Measurements from ENCODE around the gene LRRC71. TPM values are rescaled to one million over a fixed set of nuclear protein-coding genes. Genes with fewer than 3 reads are reported as not detected.

LRRC71 gene
- 0.32 TPM in 1 of 2 replicates, not detected in the other for total RNA-seq

DNA sequence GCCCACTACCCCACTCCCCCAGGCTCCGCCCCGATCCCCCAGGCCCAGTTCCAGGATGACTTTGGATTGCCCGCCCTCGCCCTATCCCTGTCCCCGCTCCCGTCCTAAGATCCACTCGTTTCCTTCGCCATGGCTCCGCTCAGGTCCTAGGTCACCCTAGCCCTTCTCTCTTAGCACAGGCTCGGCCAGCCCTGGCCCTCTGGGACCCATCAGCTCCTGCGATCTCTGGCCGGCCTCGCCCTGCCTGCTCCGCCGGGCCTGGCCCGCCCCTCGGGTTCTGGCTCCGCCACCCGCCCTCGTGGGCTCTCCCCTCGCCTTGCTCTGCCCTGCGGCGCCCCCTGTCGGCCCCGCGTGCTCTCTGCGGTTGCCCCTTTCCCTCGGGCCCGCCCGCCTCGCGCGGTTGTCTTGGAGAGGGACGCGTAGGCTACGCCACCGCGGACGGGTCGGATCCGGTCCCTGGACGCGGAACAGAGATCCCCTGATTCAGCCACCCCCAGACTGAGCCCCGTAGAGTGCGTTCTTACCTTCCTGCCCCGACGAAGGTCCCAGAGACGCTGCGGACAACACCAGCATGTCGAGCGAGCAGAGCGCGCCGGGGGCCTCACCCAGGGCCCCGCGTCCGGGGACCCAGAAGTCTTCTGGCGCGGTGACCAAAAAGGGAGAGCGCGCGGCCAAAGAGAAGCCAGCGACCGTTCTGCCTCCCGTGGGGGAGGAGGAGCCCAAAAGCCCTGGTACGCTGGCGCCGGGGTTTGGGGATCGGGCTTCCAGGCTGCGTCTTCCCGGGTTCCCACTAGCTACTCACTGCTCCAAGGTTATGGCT is at the start of gene LRRC71:
TSS of gene LRRC71 (plus strand) at position 400 of the 820 bp plus-strand sequence. CDS start at position 572, 172 bp downstream.

DNA sequence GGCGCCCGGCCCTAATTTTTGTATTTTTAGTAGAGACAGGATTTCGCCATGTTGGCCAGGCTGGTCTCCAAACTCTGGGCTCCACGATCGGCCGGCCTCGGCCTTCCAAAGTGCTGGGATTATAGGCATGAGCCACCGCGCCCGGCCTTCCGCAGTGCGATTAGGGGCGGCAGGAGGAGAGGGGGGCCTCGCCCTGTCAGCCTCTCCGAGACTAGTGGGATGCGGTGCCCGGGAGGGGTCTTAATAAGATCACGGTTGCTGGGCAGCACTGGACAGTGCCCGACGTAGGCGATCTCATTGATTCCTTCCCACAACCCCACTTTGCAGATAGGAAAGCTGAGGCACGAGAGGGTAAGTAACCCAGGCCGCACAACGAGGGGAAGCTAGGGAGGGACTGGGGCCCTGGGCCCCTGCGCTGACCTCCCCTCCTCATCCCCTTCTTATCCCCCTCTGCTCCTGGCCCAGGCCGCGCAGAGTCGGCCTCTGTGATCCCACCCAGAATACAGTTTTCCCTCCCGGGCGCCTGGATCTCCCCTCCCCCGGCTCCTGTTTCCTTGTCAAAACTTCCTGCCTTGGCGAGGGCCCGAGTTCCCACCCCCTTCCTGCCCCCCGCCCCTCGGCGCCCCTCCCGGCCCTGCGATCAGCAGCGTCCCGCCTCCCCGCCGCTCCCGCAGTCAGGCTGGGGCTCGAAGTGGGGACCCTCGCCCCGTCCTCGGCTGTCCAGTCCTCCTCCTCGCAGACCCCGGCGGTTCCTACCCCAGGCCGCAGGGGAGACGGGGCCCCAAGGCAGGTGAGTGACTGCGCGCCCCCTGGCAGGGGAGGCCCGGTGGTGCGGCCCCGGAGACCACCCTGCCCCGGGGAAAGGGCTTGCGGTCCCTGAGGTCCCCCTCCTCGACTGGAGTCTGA is 27.1 kb upstream of the LRRC71 start, which contains the start of gene PEAR1:
TSS of gene PEAR1 (plus strand) at position 671 of the 906 bp plus-strand sequence. CDS start 10,209 bp downstream, outside the sequence.

Other genes with a start within 250 kb of the LRRC71 start
- 154 and 164 TPM in 2 replicates for gene NES, start 243.2 kb upstream of the LRRC71 start, total RNA-seq
- 1.1 and 1.3 TPM in 2 replicates for gene CRABP2, start 215.0 kb upstream of the LRRC71 start, total RNA-seq
- gene METTL25B, start 192.2 kb upstream of the LRRC71 start, total RNA-seq, result 7.8 and 8.1 TPM in 2 replicates
- gene ISG20L2, start 191.9 kb upstream of the LRRC71 start, total RNA-seq, result 6.7 and 9.1 TPM in 2 replicates
- gene MRPL24, start 179.5 kb upstream of the LRRC71 start, total RNA-seq, result 40.9 and 43.6 TPM in 2 replicates
- gene HDGF, start 169.0 kb upstream of the LRRC71 start, total RNA-seq, result 134 and 196 TPM in 2 replicates
- 7.4 and 8.4 TPM in 2 replicates for gene PRCC, start 153.1 kb upstream of the LRRC71 start, total RNA-seq
- 0.97 TPM in 1 of 2 replicates, not detected in the other for gene SH2D2A, start 103.8 kb upstream of the LRRC71 start, total RNA-seq
- gene INSRR, start 61.5 kb upstream of the LRRC71 start, total RNA-seq, result not detected in 2 replicates
- gene NTRK1, start 59.8 kb upstream of the LRRC71 start, total RNA-seq, result under 0.01 TPM in 1 of 2 replicates, not detected in the other
- gene PEAR1, start 26.9 kb upstream of the LRRC71 start, total RNA-seq, result 8.1 and 11.1 TPM in 2 replicates
- gene ARHGEF11, start 125.1 kb downstream of the LRRC71 start, total RNA-seq, result 10.7 and 15.2 TPM in 2 replicates
- not detected in 2 replicates for gene ETV3L, start 179.2 kb downstream of the LRRC71 start, total RNA-seq
- gene ETV3, start 217.8 kb downstream of the LRRC71 start, total RNA-seq, result 12.0 and 14.6 TPM in 2 replicates

Measured in epithelial cell of umbilical artery (primary cell).